NCI-H146 treated with DMSO at 0.1 percent for 48 hours (cell line): ENCODE results near the gene ZNF319.
"Not testable (repeated sequence)": the region's sequence is repeated elsewhere in the genome, so short reads cannot be mapped to it uniquely, and the experiment has no call there.

Experiments used
- DNase-seq: peaks from one replicate; lab custom pipeline; 2025; ENCODE audit not compliant: unreplicated experiment; lab: John Stamatoyannopoulos, UW

The ZNF319 gene

GRCh38 chr16:57979006-57979585, 21.4 kb downstream of the ZNF319 start:
- DNase-seq = no peak

- not testable (repeated sequence) for DNase-seq
Observed at GRCh38 chr16:57978070-57978465, 22.4 kb downstream of the ZNF319 start.

- no peak for DNase-seq
Observed at GRCh38 chr16:57977418-57978069, 22.9 kb downstream of the ZNF319 start.

GRCh38 chr16:57976331-57976796, 24.1 kb downstream of the ZNF319 start:
- DNase-seq = no peak

GRCh38 chr16:57972306-57972705, 28.2 kb downstream of the ZNF319 start:
- DNase-seq = no peak

GRCh38 chr16:57971848-57972247, 28.6 kb downstream of the ZNF319 start:
- no peak for DNase-seq

GRCh38 chr16:57970970-57971369, 29.5 kb downstream of the ZNF319 start, which contains the start of gene CNGB1:
Gene CNGB1 (minus strand): TSS chr16:57971128. CDS start chr16:57967286, 3,842 bp downstream.
- DNase-seq = no peak

- no peak for DNase-seq
Observed at GRCh38 chr16:57970319-57970718, 30.2 kb downstream of the ZNF319 start.

- DNase-seq = no peak
Observed at GRCh38 chr16:57969451-57970123, 30.9 kb downstream of the ZNF319 start.

GRCh38 chr16:57967916-57968315, 32.6 kb downstream of the ZNF319 start:
- DNase-seq = no peak

- no peak for DNase-seq
Observed at GRCh38 chr16:57966986-57967385, 33.5 kb downstream of the ZNF319 start.

- DNase-seq = no peak
Observed at GRCh38 chr16:57966204-57966771, 34.2 kb downstream of the ZNF319 start.

GRCh38 chr16:57964157-57964700, 36.2 kb downstream of the ZNF319 start:
- no peak for DNase-seq

GRCh38 chr16:57962756-57963155, 37.7 kb downstream of the ZNF319 start:
- DNase-seq = no peak

GRCh38 chr16:57962046-57962445, 38.4 kb downstream of the ZNF319 start:
- DNase-seq = no peak

- DNase-seq = no peak
Observed at GRCh38 chr16:57961538-57961937, 38.9 kb downstream of the ZNF319 start.

GRCh38 chr16:57960826-57961472, 39.5 kb downstream of the ZNF319 start:
- no peak for DNase-seq

GRCh38 chr16:57960310-57960709, 40.2 kb downstream of the ZNF319 start:
- no peak for DNase-seq

GRCh38 chr16:57959804-57960203, 40.7 kb downstream of the ZNF319 start:
- DNase-seq = no peak

GRCh38 chr16:57959121-57959520, 41.4 kb downstream of the ZNF319 start:
- DNase-seq = no peak

GRCh38 chr16:57958544-57958943, 41.9 kb downstream of the ZNF319 start:
- no peak for DNase-seq
